ENCODE results near the gene RPP30.

DNA sequence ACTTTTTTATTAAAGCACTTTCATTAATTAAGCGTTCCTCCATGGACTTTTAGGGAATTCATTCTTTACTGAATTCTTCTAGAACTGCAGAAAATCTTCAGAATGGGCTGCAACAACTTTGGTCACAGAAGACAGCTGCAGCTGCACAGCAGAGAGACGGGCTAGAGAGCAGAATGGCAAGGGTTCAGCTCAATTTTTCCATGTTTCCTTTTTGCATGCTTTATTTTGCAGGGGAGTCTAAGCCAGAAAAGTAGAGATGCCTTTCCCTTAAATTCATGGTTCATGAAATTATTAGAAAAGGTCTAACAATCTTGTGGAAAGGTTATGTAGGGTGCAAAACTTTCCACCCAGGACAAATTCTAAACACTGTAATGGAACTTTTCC, 64.5 kb downstream of the RPP30 start:
- TF ChIP-seq, protein P1, sequence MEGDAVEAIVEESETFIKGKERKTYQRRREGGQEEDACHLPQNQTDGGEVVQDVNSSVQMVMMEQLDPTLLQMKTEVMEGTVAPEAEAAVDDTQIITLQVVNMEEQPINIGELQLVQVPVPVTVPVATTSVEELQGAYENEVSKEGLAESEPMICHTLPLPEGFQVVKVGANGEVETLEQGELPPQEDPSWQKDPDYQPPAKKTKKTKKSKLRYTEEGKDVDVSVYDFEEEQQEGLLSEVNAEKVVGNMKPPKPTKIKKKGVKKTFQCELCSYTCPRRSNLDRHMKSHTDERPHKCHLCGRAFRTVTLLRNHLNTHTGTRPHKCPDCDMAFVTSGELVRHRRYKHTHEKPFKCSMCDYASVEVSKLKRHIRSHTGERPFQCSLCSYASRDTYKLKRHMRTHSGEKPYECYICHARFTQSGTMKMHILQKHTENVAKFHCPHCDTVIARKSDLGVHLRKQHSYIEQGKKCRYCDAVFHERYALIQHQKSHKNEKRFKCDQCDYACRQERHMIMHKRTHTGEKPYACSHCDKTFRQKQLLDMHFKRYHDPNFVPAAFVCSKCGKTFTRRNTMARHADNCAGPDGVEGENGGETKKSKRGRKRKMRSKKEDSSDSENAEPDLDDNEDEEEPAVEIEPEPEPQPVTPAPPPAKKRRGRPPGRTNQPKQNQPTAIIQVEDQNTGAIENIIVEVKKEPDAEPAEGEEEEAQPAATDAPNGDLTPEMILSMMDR (conservative IDR thresholded peaks at IDR 0.05; ENCODE audit: low read length): no peak
- TF ChIP-seq EZH2phosphoT487 (IDR thresholded peaks at IDR 0.05; ENCODE audit: borderline replicate concordance): no peak
